ENCODE results near the gene DENND5A.

Gene DENND5A

DNA sequence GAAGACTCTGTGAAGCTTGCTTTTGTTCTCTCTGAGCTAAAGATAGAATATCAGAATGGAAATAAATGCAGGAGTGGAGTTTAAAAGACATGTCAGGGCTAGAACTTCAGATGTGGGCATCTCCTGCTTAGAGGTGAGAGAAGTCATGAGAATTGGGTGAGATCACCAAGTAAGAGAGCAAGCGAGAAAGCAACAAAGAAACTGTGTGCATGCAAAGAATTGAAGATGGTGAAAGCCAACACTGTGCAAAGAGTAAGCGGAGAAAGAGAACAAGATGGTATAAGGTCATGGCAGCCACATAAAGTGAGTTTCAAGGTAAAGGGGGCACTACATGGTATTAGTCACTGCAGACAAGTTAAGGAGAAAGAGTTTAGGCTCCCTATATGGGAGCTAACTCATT, 116.4 kb downstream of the DENND5A start:
- TF ChIP-seq, protein P1, sequence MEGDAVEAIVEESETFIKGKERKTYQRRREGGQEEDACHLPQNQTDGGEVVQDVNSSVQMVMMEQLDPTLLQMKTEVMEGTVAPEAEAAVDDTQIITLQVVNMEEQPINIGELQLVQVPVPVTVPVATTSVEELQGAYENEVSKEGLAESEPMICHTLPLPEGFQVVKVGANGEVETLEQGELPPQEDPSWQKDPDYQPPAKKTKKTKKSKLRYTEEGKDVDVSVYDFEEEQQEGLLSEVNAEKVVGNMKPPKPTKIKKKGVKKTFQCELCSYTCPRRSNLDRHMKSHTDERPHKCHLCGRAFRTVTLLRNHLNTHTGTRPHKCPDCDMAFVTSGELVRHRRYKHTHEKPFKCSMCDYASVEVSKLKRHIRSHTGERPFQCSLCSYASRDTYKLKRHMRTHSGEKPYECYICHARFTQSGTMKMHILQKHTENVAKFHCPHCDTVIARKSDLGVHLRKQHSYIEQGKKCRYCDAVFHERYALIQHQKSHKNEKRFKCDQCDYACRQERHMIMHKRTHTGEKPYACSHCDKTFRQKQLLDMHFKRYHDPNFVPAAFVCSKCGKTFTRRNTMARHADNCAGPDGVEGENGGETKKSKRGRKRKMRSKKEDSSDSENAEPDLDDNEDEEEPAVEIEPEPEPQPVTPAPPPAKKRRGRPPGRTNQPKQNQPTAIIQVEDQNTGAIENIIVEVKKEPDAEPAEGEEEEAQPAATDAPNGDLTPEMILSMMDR (IDR thresholded peaks at IDR 0.05; ENCODE audit: low read depth, low read length, missing control alignments), result no peak
- in situ Hi-C loops (cut with HindIII; ENCODE audit: low sequenced_read_pairs), result no loop called here
- no peak for DNase-seq (ENCODE audit: low read depth)

DNA sequence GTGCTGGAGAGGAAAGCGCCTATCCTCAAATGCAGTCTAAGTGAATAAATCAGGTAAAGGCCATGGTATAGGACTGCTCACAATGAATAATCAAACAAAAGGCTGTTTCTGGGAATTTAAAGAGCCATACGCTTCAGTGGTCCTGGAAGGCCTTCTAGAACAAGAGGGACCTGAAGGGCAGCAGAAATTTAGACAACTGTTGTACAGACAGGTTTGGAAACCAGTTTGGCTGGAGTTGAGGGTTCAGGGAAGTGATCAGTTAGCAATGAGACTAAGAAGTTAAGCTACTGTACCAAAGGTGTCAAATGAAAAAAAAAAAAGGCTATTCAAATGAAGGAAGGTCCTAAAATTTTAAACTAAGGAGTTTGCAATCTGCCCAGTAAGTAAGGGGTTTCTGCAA, 117.1 kb downstream of the DENND5A start:
- no peak for DNase-seq (ENCODE audit: low read depth)
- in situ Hi-C loops (cut with HindIII; ENCODE audit: low sequenced_read_pairs), result no loop called here
- no peak overlapping the region for H3K4me3 ChIP-seq (ENCODE audit: low read depth, low read length)
- TF ChIP-seq, protein P1 (IDR thresholded peaks at IDR 0.05; ENCODE audit: low read depth, low read length, missing control alignments), result no peak

More for the DNA sequence above, 116.4 kb downstream of the DENND5A start:
- H3K4me3 ChIP-seq (ENCODE audit: low read depth, low read length), result no peak overlapping the region

GRCh38 chr11:9146477-9146876, 118.7 kb downstream of the DENND5A start:
- in situ Hi-C loops (cut with HindIII; ENCODE audit: low sequenced_read_pairs), result no loop called here
- H3K4me3 ChIP-seq (ENCODE audit: low read depth, low read length), result no peak overlapping the region
- TF ChIP-seq, protein P1 (IDR thresholded peaks at IDR 0.05; ENCODE audit: low read depth, low read length, missing control alignments), result no peak
- DNase-seq (ENCODE audit: low read depth), result no peak

- in situ Hi-C loops (cut with HindIII; ENCODE audit: low sequenced_read_pairs), result no loop called here
- TF ChIP-seq, protein P1 (IDR thresholded peaks at IDR 0.05; ENCODE audit: low read depth, low read length, missing control alignments), result no peak
Observed at GRCh38 chr11:9145283-9145682, 119.9 kb downstream of the DENND5A start.

DNA sequence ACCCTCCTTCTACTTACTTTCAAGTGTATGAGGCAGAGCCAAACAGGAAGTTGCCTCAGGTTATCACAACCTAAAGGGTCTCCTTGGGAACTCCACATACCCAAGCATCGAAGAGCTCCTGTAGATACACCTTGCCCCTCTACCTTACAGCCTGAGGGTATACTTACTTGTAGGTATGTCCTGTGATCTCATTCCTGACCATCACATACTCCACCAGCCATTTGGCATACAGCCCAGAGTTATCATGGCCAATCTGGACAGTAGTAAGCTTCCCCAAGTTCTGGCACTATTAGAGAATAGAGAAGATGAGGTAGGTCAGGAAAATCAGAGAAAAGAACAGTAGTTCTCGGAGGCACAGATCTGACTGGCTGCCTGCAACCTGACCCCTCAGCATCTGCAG, 120.3 kb downstream of the DENND5A start:
- H3K4me3 ChIP-seq (ENCODE audit: low read depth, low read length), result no peak overlapping the region
- no peak for DNase-seq (ENCODE audit: low read depth)
- TF ChIP-seq, protein P1 (IDR thresholded peaks at IDR 0.05; ENCODE audit: low read depth, low read length, missing control alignments), result no peak
- in situ Hi-C loops (cut with HindIII; ENCODE audit: low sequenced_read_pairs), result no loop called here

More at GRCh38 chr11:9145283-9145682, 119.9 kb downstream of the DENND5A start:
- no peak for DNase-seq (ENCODE audit: low read depth)
- no peak overlapping the region for H3K4me3 ChIP-seq (ENCODE audit: low read depth, low read length)

DNA sequence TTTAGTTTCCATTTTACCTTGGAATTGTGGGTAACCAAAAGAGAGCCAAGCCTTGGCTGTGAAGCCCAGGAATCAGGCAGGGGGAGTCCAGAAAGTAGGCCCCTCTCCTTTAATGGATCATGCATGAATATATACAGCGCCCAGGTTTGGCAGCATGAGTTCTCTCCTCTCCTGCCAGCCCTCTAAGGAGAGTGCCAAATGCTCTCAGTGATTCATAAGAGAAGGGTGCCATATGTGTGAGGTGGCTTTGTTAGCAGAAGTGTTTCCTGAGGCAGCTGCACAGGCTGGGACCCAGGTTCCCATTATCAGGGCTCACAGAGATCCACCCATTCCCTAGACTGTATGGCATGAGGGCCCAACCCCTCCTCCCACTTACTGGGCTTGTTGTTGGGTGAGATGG, 121.4 kb downstream of the DENND5A start:
- in situ Hi-C loops (cut with HindIII; ENCODE audit: low sequenced_read_pairs), result no loop called here
- TF ChIP-seq, protein P1 (IDR thresholded peaks at IDR 0.05; ENCODE audit: low read depth, low read length, missing control alignments), result no peak
- no peak overlapping the region for H3K4me3 ChIP-seq (ENCODE audit: low read depth, low read length)
- DNase-seq (ENCODE audit: low read depth), result no peak

DNA sequence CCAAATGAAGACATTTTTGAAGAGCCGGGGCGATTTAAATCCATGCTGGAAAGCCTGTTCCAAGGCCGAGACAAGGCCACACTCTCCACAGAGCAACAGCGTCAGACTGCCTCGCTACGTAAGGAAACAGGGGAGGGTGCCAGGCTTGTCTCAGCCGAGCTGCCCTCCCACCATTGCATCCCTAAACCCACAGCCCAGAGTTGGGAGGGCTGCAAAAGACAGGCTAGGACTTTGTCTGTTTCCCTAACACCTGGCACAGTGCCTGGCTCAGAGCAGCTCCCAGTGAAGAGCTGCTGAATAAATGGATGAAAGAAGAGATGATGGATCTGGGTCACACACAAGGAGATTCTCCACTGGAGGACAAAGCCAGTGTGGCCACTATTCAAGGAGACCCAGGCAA, 122.4 kb downstream of the DENND5A start:
- in situ Hi-C loops (cut with HindIII; ENCODE audit: low sequenced_read_pairs), result no loop called here
- no peak overlapping the region for H3K4me3 ChIP-seq (ENCODE audit: low read depth, low read length)
- TF ChIP-seq, protein P1 (IDR thresholded peaks at IDR 0.05; ENCODE audit: low read depth, low read length, missing control alignments), result no peak

More for the DNA sequence above, 122.4 kb downstream of the DENND5A start:
- no peak for DNase-seq (ENCODE audit: low read depth)
